Ovary (tissue), 3 donors: ENCODE results near the gene RYR2.

Source experiments
- CTCF ChIP-seq, 3 donors: fragments of 450-650 bp in 2 of 3; fragments of 200-600 bp in 1 of 3; IDR thresholded peaks; one replicate each; pipeline versions ENCODE4 v1.5.1 to v1.8.0; 2016 to 2022; ENCODE audit warnings: antibody characterized with exemption in 3 of 3, mild to moderate bottlenecking in 1 of 3
- EP300 ChIP-seq: sonication (generic); formaldehyde crosslinking; IDR thresholded peaks from one replicate; pipeline ENCODE4 v1.6.1; 2017; ENCODE audit warnings: antibody characterized with exemption
- POLR2A ChIP-seq: fragments of 450-650 bp; IDR thresholded peaks from one replicate; pipeline ENCODE4 v1.6.1; 2017; ENCODE audit warnings: antibody characterized with exemption, mild to moderate bottlenecking, moderate library complexity
- donor health status: DM: no; HTN: no; CAD: no.

DNA sequence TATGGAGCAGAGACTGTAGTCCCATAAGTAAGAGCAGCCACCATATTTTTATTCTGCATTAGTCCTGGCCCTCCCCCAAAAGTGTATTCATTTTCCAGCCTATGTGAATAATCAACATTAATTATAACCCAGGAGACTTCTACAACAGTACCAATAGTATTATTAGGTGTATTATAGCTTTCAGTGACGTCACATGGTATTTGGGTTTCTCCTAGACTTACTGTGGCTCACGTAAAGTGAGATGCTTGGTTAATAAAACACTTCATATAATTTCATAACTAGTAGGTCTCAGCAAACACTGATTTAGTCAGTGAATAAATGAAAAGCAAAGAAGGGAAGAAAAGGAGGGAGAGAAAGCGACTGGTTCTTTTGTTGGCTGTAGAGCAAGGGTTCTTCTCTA is 762.5 kb downstream of the RYR2 start:
- TF ChIP-seq POLR2A (no peak), CTCF (IDR thresholded peaks at IDR 0.05) (no peak), EP300 (no peak)
